Measurements from ENCODE around the gene COX7A1.

DNA sequence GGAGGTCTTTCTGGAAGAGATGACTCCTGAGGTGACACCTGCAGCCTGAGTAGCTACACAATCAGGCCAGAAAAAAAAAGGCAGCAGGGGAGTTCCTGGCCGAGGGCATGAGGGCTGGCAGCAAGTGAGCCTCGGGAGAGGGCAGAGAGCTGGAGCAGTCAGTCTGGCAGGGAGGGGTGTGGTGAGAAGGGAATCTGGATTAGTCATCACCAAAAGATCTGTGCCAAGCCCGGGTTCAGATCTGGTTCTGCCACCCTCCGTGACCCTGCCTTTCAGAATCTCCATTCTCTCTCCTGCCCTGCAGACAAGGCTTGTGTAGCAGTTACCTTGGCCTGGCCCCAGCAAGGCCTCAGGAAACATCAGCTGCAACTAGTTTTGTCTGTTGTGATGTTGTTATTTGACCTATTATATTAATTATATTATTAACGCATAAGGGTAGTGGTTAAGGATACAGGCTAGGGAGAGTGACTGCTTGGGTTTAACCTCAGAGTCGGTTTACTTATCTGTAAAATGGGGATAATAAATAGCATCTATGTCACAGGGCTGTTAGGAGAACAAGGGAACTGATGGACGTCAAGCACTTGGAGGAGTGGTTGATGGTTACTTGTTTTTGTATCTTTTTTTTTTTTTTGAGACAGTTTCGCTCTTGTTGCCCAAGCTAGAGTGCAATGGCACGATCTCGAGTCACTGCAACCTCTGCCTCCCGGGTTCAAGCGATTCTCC lies 15.1 kb downstream of the COX7A1 start:
- TF ChIP-seq, protein P1, sequence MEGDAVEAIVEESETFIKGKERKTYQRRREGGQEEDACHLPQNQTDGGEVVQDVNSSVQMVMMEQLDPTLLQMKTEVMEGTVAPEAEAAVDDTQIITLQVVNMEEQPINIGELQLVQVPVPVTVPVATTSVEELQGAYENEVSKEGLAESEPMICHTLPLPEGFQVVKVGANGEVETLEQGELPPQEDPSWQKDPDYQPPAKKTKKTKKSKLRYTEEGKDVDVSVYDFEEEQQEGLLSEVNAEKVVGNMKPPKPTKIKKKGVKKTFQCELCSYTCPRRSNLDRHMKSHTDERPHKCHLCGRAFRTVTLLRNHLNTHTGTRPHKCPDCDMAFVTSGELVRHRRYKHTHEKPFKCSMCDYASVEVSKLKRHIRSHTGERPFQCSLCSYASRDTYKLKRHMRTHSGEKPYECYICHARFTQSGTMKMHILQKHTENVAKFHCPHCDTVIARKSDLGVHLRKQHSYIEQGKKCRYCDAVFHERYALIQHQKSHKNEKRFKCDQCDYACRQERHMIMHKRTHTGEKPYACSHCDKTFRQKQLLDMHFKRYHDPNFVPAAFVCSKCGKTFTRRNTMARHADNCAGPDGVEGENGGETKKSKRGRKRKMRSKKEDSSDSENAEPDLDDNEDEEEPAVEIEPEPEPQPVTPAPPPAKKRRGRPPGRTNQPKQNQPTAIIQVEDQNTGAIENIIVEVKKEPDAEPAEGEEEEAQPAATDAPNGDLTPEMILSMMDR (IDR thresholded peaks at IDR 0.05), result no peak
- no peak for TF ChIP-seq POLR2A (IDR thresholded peaks at IDR 0.05)

All from heart left ventricle (tissue), 13 donors.